Mammary epithelial cell (primary cell): ENCODE results near the gene SLC35F1.

Experiments used
- EZH2 ChIP-seq: IDR thresholded peaks from 2 replicates; pipeline ENCODE4 v1.6.1; 2012; ENCODE audit warnings: low read length, inconsistent platforms, borderline replicate concordance
- TF ChIP-seq, protein P1 (sequence below), 2 donors: IDR thresholded peaks in 1 of 2; conservative IDR thresholded peaks in 1 of 2; 2 replicates each; pipeline ENCODE4 v1.5.1; 2011 to 2012; ENCODE audit warnings: inconsistent platforms in 2 of 2, low read length in 2 of 2, mild to moderate bottlenecking in 2 of 2, control low read depth in 1 of 2, low read depth in 1 of 2; ENCODE audit not compliant: insufficient read depth in 1 of 2; ENCODE audit errors: extremely low read depth in 1 of 2

DNA sequence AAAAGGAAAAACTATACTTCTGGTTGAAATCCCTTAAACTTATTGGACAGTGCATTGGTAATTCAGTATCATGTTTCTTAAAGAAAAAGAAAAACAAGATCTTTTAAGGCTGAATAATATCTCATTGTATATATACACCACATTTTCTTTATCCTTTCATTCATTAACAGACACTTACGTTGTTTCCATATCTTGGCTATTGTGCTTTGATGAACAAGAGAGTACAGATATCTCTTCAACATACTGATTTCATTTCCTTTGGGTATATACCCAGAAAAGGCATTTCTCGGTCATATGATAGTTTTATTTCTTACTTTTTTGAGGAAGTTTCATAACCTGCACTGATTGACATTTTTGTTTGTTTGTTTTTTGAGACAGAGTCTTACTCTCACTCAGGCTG is 281.5 kb downstream of the SLC35F1 start:
- TF ChIP-seq EZH2: no peak
- TF ChIP-seq, protein P1, sequence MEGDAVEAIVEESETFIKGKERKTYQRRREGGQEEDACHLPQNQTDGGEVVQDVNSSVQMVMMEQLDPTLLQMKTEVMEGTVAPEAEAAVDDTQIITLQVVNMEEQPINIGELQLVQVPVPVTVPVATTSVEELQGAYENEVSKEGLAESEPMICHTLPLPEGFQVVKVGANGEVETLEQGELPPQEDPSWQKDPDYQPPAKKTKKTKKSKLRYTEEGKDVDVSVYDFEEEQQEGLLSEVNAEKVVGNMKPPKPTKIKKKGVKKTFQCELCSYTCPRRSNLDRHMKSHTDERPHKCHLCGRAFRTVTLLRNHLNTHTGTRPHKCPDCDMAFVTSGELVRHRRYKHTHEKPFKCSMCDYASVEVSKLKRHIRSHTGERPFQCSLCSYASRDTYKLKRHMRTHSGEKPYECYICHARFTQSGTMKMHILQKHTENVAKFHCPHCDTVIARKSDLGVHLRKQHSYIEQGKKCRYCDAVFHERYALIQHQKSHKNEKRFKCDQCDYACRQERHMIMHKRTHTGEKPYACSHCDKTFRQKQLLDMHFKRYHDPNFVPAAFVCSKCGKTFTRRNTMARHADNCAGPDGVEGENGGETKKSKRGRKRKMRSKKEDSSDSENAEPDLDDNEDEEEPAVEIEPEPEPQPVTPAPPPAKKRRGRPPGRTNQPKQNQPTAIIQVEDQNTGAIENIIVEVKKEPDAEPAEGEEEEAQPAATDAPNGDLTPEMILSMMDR (conservative IDR thresholded peaks at IDR 0.05 in 1 of 2, IDR thresholded peaks at IDR 0.05 in 1 of 2; ENCODE audit: extremely low read depth in 1 of 2, insufficient read depth in 1 of 2, low read depth in 1 of 2, low read length in 2 of 2): no peak
